Measurements from ENCODE around the gene TSR3.
A peak's percentile ranks its signal among the peaks of the same experiment; 100 is the strongest.

TSR3 gene

DNA sequence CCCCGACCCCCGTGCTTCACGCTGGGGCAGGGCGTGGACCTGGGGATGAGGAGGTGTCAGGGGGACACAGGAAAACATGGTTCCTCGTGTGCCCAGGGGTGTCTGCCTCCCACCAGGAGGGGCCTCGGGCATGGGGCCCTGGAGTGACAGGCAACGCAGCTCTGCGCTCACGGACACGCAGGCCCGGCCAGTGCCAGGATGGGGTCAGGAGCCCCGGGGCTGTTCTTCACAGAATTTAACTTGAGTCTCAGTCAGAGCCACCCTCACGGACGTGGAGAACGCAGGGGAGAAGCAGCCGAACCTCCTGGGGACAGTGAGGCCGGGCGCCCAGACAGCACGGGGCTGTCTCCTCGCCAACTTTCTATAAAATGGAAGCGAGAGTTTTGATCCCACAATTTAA, 46.1 kb upstream of the TSR3 start:
- Histone ChIP-seq H3K27ac (ENCODE audit: poor library complexity, severe bottlenecking) (no peak overlapping the region), H3K4me3 (ENCODE audit: severe bottlenecking) (no peak overlapping the region), H3K4me1 (ENCODE audit: insufficient read depth, poor library complexity, severe bottlenecking) (no peaks in the 10 kb centered on the region), H3K27me3 (ENCODE audit: insufficient read depth, poor library complexity, severe bottlenecking) (no peaks in the 10 kb centered on the region), H3K36me3 (ENCODE audit: low read depth) (no peaks in the 10 kb centered on the region), H3K9me3 (ENCODE audit: severe bottlenecking) (no peaks in the 10 kb centered on the region)
- DNase-seq (ENCODE audit: low spot score) = no peak
- ATAC-seq (ENCODE audit: low read depth) = no peak
- TF ChIP-seq, protein P1, sequence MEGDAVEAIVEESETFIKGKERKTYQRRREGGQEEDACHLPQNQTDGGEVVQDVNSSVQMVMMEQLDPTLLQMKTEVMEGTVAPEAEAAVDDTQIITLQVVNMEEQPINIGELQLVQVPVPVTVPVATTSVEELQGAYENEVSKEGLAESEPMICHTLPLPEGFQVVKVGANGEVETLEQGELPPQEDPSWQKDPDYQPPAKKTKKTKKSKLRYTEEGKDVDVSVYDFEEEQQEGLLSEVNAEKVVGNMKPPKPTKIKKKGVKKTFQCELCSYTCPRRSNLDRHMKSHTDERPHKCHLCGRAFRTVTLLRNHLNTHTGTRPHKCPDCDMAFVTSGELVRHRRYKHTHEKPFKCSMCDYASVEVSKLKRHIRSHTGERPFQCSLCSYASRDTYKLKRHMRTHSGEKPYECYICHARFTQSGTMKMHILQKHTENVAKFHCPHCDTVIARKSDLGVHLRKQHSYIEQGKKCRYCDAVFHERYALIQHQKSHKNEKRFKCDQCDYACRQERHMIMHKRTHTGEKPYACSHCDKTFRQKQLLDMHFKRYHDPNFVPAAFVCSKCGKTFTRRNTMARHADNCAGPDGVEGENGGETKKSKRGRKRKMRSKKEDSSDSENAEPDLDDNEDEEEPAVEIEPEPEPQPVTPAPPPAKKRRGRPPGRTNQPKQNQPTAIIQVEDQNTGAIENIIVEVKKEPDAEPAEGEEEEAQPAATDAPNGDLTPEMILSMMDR (IDR thresholded peaks at IDR 0.05; ENCODE audit: poor library complexity, severe bottlenecking) = no peak

DNA sequence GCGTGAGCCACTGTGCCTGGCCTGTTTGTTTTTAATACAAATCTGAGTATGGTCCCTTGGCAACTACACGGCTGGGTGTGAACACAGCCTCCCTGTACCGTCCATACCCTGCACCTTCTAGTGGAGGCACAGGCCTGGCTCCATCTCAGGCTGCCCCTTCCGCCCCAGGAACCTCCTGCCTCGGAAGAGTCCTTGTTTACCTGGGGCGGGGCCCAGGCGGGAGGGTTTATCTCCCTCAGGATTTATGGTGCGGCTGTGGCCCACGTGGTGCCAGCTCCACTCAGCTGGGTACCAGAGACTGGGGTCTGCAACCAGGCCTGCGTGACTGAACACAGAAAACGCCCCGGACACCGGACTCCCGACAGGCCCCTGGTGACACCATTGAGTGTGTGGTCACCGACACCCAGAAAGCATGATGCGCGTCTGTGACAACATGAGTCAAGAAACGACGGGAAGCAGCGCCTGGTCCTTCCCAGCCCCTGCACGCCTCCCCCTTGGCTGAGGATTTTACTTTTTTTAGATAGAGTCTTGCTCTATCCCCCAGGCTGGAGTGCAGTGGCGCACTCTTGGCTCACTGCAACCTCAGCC, 43.9 kb upstream of the TSR3 start:
- Histone ChIP-seq H3K36me3 (ENCODE audit: low read depth) (no peaks in the 10 kb centered on the region), H3K9me3 (ENCODE audit: severe bottlenecking) (no peaks in the 10 kb centered on the region), H3K4me1 (ENCODE audit: insufficient read depth, poor library complexity, severe bottlenecking) (no peaks in the 10 kb centered on the region), H3K27me3 (ENCODE audit: insufficient read depth, poor library complexity, severe bottlenecking) (no peaks in the 10 kb centered on the region), H3K4me3 (ENCODE audit: severe bottlenecking) (no peak overlapping the region), H3K27ac (ENCODE audit: poor library complexity, severe bottlenecking) (no peak overlapping the region)
- ATAC-seq (ENCODE audit: low read depth) (no peak), DNase-seq (ENCODE audit: low spot score) (no peak)
- TF ChIP-seq, protein P1 (IDR thresholded peaks at IDR 0.05; ENCODE audit: poor library complexity, severe bottlenecking) = no peak

- ATAC-seq (ENCODE audit: low read depth) (no peak), DNase-seq (ENCODE audit: low spot score) (no peak)
- H3K27ac ChIP-seq (ENCODE audit: poor library complexity, severe bottlenecking) = no peak overlapping the region
- H3K9me3 ChIP-seq (ENCODE audit: severe bottlenecking) = no peaks in the 10 kb centered on the region
- no peaks in the 10 kb centered on the region for H3K36me3 ChIP-seq (ENCODE audit: low read depth)
- H3K4me1 ChIP-seq (ENCODE audit: insufficient read depth, poor library complexity, severe bottlenecking) = no peaks in the 10 kb centered on the region
- no peaks in the 10 kb centered on the region for H3K27me3 ChIP-seq (ENCODE audit: insufficient read depth, poor library complexity, severe bottlenecking)
- TF ChIP-seq, protein P1 (IDR thresholded peaks at IDR 0.05; ENCODE audit: poor library complexity, severe bottlenecking) = no peak
- no peak overlapping the region for H3K4me3 ChIP-seq (ENCODE audit: severe bottlenecking)
These were observed 42.8 kb upstream of the TSR3 start for GRCh38 chr16:1394367-1394951.

DNA sequence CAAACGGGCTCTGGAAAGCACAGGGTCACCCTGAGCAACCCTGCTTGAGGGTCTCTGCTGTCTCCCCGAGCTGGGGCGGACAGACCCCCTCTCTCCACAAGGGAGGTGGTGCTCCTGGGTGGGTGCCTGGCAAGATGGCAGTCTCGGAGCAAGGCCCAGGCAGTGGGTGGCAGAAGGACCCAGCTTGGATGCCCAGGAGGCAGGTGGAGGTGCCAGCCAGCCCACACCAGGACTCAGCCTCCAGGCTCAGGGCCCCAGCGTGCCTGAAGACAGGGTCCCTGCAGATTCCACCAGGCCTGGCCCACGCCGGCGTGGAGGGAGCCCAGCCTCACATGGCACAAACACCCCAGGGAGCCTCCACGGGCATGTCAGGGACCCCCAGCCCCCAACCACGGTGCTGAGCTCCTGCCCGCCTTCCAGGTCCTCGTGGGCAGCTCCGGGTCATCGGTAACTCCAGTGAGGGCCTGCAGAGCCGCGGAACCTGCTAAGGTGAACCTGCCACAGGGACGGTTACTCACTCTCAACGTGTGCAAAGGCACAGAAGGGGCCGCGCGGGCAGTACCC, 42.0 kb upstream of the TSR3 start:
- DNase-seq (ENCODE audit: low spot score) = peak; percentile 60
- no peak for ATAC-seq (ENCODE audit: low read depth)
- Histone ChIP-seq H3K36me3 (ENCODE audit: low read depth) (no peaks in the 10 kb centered on the region), H3K9me3 (ENCODE audit: severe bottlenecking) (no peaks in the 10 kb centered on the region), H3K4me3 (ENCODE audit: severe bottlenecking) (no peak overlapping the region), H3K27ac (ENCODE audit: poor library complexity, severe bottlenecking) (no peak overlapping the region), H3K27me3 (ENCODE audit: insufficient read depth, poor library complexity, severe bottlenecking) (no peaks in the 10 kb centered on the region), H3K4me1 (ENCODE audit: insufficient read depth, poor library complexity, severe bottlenecking) (no peaks in the 10 kb centered on the region)
- TF ChIP-seq, protein P1 (IDR thresholded peaks at IDR 0.05; ENCODE audit: poor library complexity, severe bottlenecking) = no peak

GRCh38 chr16:1392826-1393225, 41.1 kb upstream of the TSR3 start:
- Histone ChIP-seq H3K27ac (ENCODE audit: poor library complexity, severe bottlenecking) (no peak overlapping the region), H3K9me3 (ENCODE audit: severe bottlenecking) (no peaks in the 10 kb centered on the region), H3K27me3 (ENCODE audit: insufficient read depth, poor library complexity, severe bottlenecking) (no peaks in the 10 kb centered on the region), H3K4me1 (ENCODE audit: insufficient read depth, poor library complexity, severe bottlenecking) (no peaks in the 10 kb centered on the region), H3K36me3 (ENCODE audit: low read depth) (no peaks in the 10 kb centered on the region), H3K4me3 (ENCODE audit: severe bottlenecking) (no peak overlapping the region)
- ATAC-seq (ENCODE audit: low read depth) (no peak), DNase-seq (ENCODE audit: low spot score) (no peak)
- TF ChIP-seq, protein P1 (IDR thresholded peaks at IDR 0.05; ENCODE audit: poor library complexity, severe bottlenecking) = no peak

Data from RWPE2 (cell line).